GM12878 (cell line): Measurements from ENCODE around the gene TBC1D24. TPM values are rescaled to one million over a fixed set of nuclear protein-coding genes. Genes with fewer than 3 reads are reported as not detected.

ENCODE experiments used
- ATAC-seq: fragments of 200-7000 bp; cut with Tn5 transposase; 3 replicates; pipeline ENCODE4 v1.9.1; 2020; ENCODE audit warnings: mild to moderate bottlenecking, moderate library complexity
- BruUV-seq: library from RNA; stranded (reverse); fragments of 400-500 nt; replicated peaks from 2 replicates; lab custom pipeline; 2021; lab: Mats Ljungman, UMichigan
- CTCF ChIA-PET: fragments of 300-600 bp; sonication (Branson Sonifier 250); formaldehyde crosslinking; extraction: SDS; loops from one replicate; lab custom pipeline; 2021; ENCODE audit warnings: inconsistent platforms; lab: Yijun Ruan, JAX
- POLR2A ChIA-PET: fragments of 350-600 bp; formaldehyde crosslinking; extraction: SDS; loops from one replicate; lab custom pipeline; 2021; ENCODE audit warnings: inconsistent platforms; lab: Charles Lee
- RAD21 ChIA-PET: fragments of 300-600 bp; sonication (Branson Sonifier 250); formaldehyde crosslinking; loops from one replicate; lab custom pipeline; 2023; ENCODE audit warnings: antibody characterized with exemption; ENCODE audit not compliant: unreplicated experiment; lab: Charles Lee
- SMC1A ChIA-PET: fragments of 300-600 bp; sonication (Branson Sonifier 250); formaldehyde crosslinking; loops from one replicate; lab custom pipeline; 2023; ENCODE audit not compliant: unreplicated experiment, uncharacterized antibody; lab: Charles Lee
- DNase-seq: peaks from one replicate; pipeline ENCODE4 v3.0.0-alpha.2; 2011; ENCODE audit warnings: low read depth, low spot score
- FAIRE-seq: peaks from 3 replicates; lab custom pipeline; 2011; peaks lifted over from hg19 to GRCh38; lab: Jason Lieb, UNC
- H2AFZ ChIP-seq: 2 replicates; pipeline ENCODE4 v1.6.0; 2011; ENCODE audit warnings: low read depth, low read length, control low read depth; ENCODE audit not compliant: control insufficient read depth
- H3K27ac ChIP-seq: 2 replicates; pipeline ENCODE4 v1.5.1; 2011; ENCODE audit warnings: control low read depth; ENCODE audit not compliant: control insufficient read depth, insufficient read depth
- H3K27me3 ChIP-seq, 2 experiments: replicated peaks in 1 of 2; 2 replicates each; pipeline versions ENCODE4 v1.6.0 to v1.6.1; 2011; ENCODE audit warnings: low read length in 1 of 2; ENCODE audit not compliant: control insufficient read depth in 2 of 2, insufficient read depth in 2 of 2
- H3K36me3 ChIP-seq, 2 experiments: 2 replicates each; pipeline ENCODE4 v1.5.1; 2011; ENCODE audit warnings: low read length in 1 of 2; ENCODE audit not compliant: control insufficient read depth in 2 of 2, insufficient read depth in 2 of 2
- H3K4me1 ChIP-seq: 2 replicates; pipeline ENCODE4 v1.6.1; 2011; ENCODE audit warnings: mild to moderate bottlenecking, low read length, moderate library complexity, mixed read lengths; ENCODE audit not compliant: control insufficient read depth, insufficient read depth
- H3K4me2 ChIP-seq: 2 replicates; pipeline ENCODE4 v1.6.0; 2011; ENCODE audit warnings: control low read depth; ENCODE audit not compliant: control insufficient read depth, insufficient read depth
- H3K4me3 ChIP-seq: fragments of 200-600 bp; sonication (generic); 2 replicates; pipeline ENCODE4 v1.5.1; 2016
- H3K79me2 ChIP-seq: 2 replicates; pipeline ENCODE4 v1.6.0; 2011; ENCODE audit warnings: low read length; ENCODE audit not compliant: control insufficient read depth, insufficient read depth
- H3K9ac ChIP-seq: 2 replicates; pipeline ENCODE4 v1.8.0; 2011; ENCODE audit warnings: low read length, control low read depth, mixed read lengths; ENCODE audit not compliant: control insufficient read depth, insufficient read depth
- H3K9me3 ChIP-seq: replicated peaks from 3 replicates; pipeline ENCODE4 v1.5.1; 2011; ENCODE audit warnings: mild to moderate bottlenecking, low read length; ENCODE audit not compliant: control insufficient read depth, insufficient read depth
- H4K20me1 ChIP-seq: 2 replicates; pipeline ENCODE4 v1.6.0; 2011; ENCODE audit not compliant: control insufficient read depth, insufficient read depth
- CBX5 ChIP-seq: sonication (generic); IDR thresholded peaks from 2 replicates; pipeline ENCODE4 v1.6.1; 2016; ENCODE audit warnings: low read depth, moderate library complexity, mild to moderate bottlenecking, inconsistent platforms
- CHD1 ChIP-seq: IDR thresholded peaks from 2 replicates; pipeline ENCODE4 v1.6.1; 2012; ENCODE audit warnings: low read depth, low read length, improper control_type of control experiment
- CHD2 ChIP-seq: IDR thresholded peaks from 2 replicates; pipeline ENCODE4 v1.6.1; 2011; ENCODE audit warnings: low read depth, low read length, improper control_type of control experiment, borderline replicate concordance
- IKZF2 ChIP-seq, 2 experiments: fragments of 450-650 bp; IDR thresholded peaks; 2 replicates each; pipeline ENCODE4 v1.6.1; 2017; ENCODE audit warnings: mild to moderate bottlenecking in 2 of 2, moderate library complexity in 2 of 2
- MLLT1 ChIP-seq: fragments of 450-650 bp; IDR thresholded peaks from 2 replicates; pipeline ENCODE4 v1.6.1; 2016; ENCODE audit warnings: mild to moderate bottlenecking
- MTA3 ChIP-seq: IDR thresholded peaks from 2 replicates; pipeline ENCODE4 v1.6.1; 2012; ENCODE audit warnings: low read length, inconsistent platforms, borderline replicate concordance
- MYC ChIP-seq: IDR thresholded peaks from 2 replicates; pipeline ENCODE4 v1.6.1; 2011; ENCODE audit warnings: mild to moderate bottlenecking, low read length, moderate library complexity, inconsistent platforms; ENCODE audit not compliant: insufficient read depth, insufficient replicate concordance, insufficient read length, severe bottlenecking
- NBN ChIP-seq: fragments of 450-650 bp; IDR thresholded peaks from 2 replicates; pipeline ENCODE4 v1.6.1; 2016
- PAX5 ChIP-seq: IDR thresholded peaks from 2 replicates; pipeline ENCODE4 v1.6.1; 2011; ENCODE audit warnings: low read depth, low read length, borderline replicate concordance
- POLR2A ChIP-seq: IDR thresholded peaks from 2 replicates; pipeline ENCODE4 v1.6.1; 2011; ENCODE audit warnings: low read depth, mild to moderate bottlenecking, low read length
- POLR2AphosphoS2 ChIP-seq: IDR thresholded peaks from 2 replicates; pipeline ENCODE4 v1.6.1; 2011; ENCODE audit warnings: low read depth, mild to moderate bottlenecking, low read length, improper control_type of control experiment, moderate library complexity
- RFX5 ChIP-seq: IDR thresholded peaks from 2 replicates; pipeline ENCODE4 v1.6.1; 2011; ENCODE audit warnings: low read depth, low read length, improper control_type of control experiment
- SUZ12 ChIP-seq: fragments of 200-600 bp; sonication (generic); IDR thresholded peaks from one replicate; pipeline ENCODE4 v1.6.1; 2018; ENCODE audit warnings: antibody characterized with exemption, mild to moderate bottlenecking; ENCODE audit not compliant: unreplicated experiment
- ZBTB33 ChIP-seq: fragments of 450-650 bp; IDR thresholded peaks from 2 replicates; pipeline ENCODE4 v1.6.1; 2017; ENCODE audit warnings: mild to moderate bottlenecking
- whole genome bisulfite sequencing: methylation state at CpG from one replicate; pipeline ENCODE4 v1.1.6; 2016; ENCODE audit warnings: low lambda C conversion rate; ENCODE audit not compliant: insufficient replicate concordance, insufficient coverage; ENCODE audit errors: missing lambda C conversion rate; 5-methylcytosine and 5-hydroxymethylcytosine counted together
- in situ Hi-C: fragments of 300-500 bp; cut with MboI; formaldehyde crosslinking; loops from 9 replicates; pipeline ENCODE4 v1.14.3; 2018; ENCODE audit warnings: mixed read lengths
- intact Hi-C: fragments of 100-400 bp; cut with micrococcal nuclease; formaldehyde crosslinking; loops from one replicate; pipeline ENCODE4 v1.14.2; 2022; ENCODE audit not compliant: unreplicated experiment
- polyA plus RNA-seq, 11 experiments: library from polyadenylated mRNA; depleted of rRNA in 4 of 11; unstranded in 6 of 11; stranded (reverse) in 5 of 11; fragments of >200 nt; fragmentation: Nextera tagmentation in 4 of 11; fragmentation: Illumina TruSeq in 1 of 11; extraction: Ambion mirVana in 4 of 11; extraction: Trizol in 1 of 11; gene quantifications; 1 replicate in 1 of 11; 2 replicates in 10 of 11; pipeline versions ENCODE4 v1.2.1 to v1.2.3, GENCODE V29; 2011 to 2016; ENCODE audit warnings: inconsistent platforms in 2 of 11, missing spikeins in 2 of 11, low read depth in 1 of 11
- total RNA-seq, 4 experiments: library from RNA; depleted of rRNA in 3 of 4; stranded (reverse); fragments of >200 nt in 3 of 4; fragmentation: Illumina TruSeq in 1 of 4; extraction: Trizol in 1 of 4; gene quantifications; 2 replicates each; pipeline versions ENCODE4 v1.2.1 to v1.2.3, GENCODE V29; 2013 to 2021
- TF ChIP-seq, protein P1 (sequence below): fragments of 450-650 bp; IDR thresholded peaks from 2 replicates; pipeline ENCODE4 v1.6.1; 2014; ENCODE audit warnings: mild to moderate bottlenecking
- TF ChIP-seq, protein P2 (sequence below): fragments of 450-650 bp; IDR thresholded peaks from 2 replicates; pipeline ENCODE4 v1.6.1; 2017; ENCODE audit warnings: mild to moderate bottlenecking, low read depth, inconsistent platforms; ENCODE audit not compliant: poor library complexity, severe bottlenecking

The TBC1D24 gene
- total and polyA plus RNA-seq, 10 of the 15 experiments (the other 5 are each of a cell fraction or from before 2014, with no cell fraction given) = 1.1 to 9.6 (median 4.5) TPM

DNA sequence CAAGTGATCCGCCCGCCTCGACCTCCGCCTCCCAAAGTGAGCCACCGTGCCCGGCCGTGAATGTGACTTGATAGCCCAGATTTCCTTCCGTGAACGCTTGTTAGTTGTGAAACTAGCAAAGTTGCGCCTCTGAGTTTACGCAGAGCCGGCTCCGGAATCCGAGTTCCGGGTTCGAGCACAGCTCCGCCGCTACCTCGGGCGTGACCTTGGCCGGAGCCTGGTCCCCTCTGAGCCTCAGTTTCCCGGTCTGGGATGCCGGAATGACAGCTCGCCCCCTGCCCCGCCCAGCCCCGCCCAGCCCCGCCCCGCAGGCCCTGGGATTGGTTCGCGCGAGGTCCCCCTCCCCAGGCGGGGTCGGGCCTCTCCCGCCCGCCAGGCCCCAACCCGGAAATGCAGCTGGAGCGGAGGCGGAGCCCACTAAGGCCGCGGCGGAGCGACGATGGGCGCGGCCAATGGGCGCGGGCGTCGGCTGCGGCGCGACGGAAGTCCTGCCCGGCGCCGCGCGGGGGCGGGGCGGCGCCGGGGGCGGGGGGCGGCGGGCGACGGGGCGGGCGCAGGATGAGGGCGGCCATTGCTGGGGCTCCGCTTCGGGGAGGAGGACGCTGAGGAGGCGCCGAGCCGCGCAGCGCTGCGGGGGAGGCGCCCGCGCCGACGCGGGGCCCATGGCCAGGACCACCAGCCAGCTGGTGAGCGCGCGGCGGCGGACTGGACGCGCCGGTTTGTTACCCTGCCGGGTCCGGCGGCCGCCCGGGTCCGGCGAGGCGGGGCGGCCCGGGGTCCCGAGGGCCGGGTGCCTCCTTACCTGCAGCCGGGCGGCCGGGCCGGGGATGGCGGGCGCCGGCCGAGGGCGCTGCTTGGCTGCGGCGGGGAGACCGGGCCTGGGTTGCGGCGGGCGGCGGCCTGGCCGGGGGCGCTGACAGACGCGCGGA lies 62.8 kb downstream of the TBC1D24 start, which contains the start of gene PDPK1:
Gene PDPK1, plus strand, starts transcription at position 571 of the 929 bp plus-strand sequence. Its CDS starts 92 bp downstream, at position 663.
- H4K20me1 ChIP-seq = no peaks in the 10 kb centered on the region
- POLR2A ChIA-PET = interaction anchor here (0.8 to 2.0 kb wide), 4 partner anchors 19 to 28 kb away, joined by 4 to 5 read pairs (median 4); no protein-coding TSS in a partner anchor
- H3K36me3 ChIP-seq = no peaks in the 10 kb centered on the region
- H3K9ac ChIP-seq = peak within 1 kb of the TSS; percentile 77
- H2AFZ ChIP-seq = peak within 1 kb of the TSS; percentile 86
- 1% methylated on average over 43 of the region's 126 CpGs for WGBS
- no peak for FAIRE-seq
- peak; percentile 72 for DNase-seq
- H3K4me2 ChIP-seq = peak within 1 kb of the TSS; percentile 60; the same call in 1 of the 2 replicates
- peak within 1 kb of the TSS; percentile 75 for H3K27ac ChIP-seq
- H3K9me3 ChIP-seq = no peaks in the 10 kb centered on the region
- peaks cover 6% of the 10 kb centered on the region for H3K4me1 ChIP-seq
- in situ Hi-C loops (loop anchor here (5.0 kb wide), 1 partner anchor 60 kb away; no protein-coding TSS in a partner anchor), intact Hi-C loops (loop anchor here (10.0 kb wide), 1 partner anchor 147 kb away; the partner anchor contains the start of gene KCTD5)
- peak within 1 kb of the TSS; percentile 77 for H3K4me3 ChIP-seq
- no peaks in the 10 kb centered on the region for H3K27me3 ChIP-seq
- peak; percentile 86 for ATAC-seq
- SMC1A ChIA-PET = interaction anchor here (1.6 kb wide), 1 partner anchor 25 kb away, joined by 5 read pairs; the partner anchor contains the start of gene ATP6V0C
- H3K79me2 ChIP-seq = peaks cover 23% of the 10 kb centered on the region
- CTCF ChIA-PET = interaction anchor here (0.7 kb wide), 1 partner anchor 37 kb away, joined by 3 read pairs; no protein-coding TSS in a partner anchor
- no TSS peak for BruUV-seq
- RAD21 ChIA-PET = interaction anchor here (0.7 to 1.0 kb wide), 2 partner anchors 8 to 108 kb away, joined by 3 read pairs; no protein-coding TSS in a partner anchor
- TF ChIP-seq POLR2A (peak; percentile 80), IKZF2 (IDR thresholded peaks at IDR 0.05) (no peak), POLR2AphosphoS2 (no peak), CHD1 (no peak), ZBTB33 (no peak), MTA3 (no peak), CHD2 (no peak), NBN (peak; percentile 24; the same call in 1 of the 2 replicates), MLLT1 (no peak), CBX5 (no peak), MYC (no peak), PAX5 (no peak), RFX5 (no peak), SUZ12 (no peak)
- TF ChIP-seq, protein P1, sequence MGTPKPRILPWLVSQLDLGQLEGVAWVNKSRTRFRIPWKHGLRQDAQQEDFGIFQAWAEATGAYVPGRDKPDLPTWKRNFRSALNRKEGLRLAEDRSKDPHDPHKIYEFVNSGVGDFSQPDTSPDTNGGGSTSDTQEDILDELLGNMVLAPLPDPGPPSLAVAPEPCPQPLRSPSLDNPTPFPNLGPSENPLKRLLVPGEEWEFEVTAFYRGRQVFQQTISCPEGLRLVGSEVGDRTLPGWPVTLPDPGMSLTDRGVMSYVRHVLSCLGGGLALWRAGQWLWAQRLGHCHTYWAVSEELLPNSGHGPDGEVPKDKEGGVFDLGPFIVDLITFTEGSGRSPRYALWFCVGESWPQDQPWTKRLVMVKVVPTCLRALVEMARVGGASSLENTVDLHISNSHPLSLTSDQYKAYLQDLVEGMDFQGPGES = no peak
- TF ChIP-seq, protein P2, sequence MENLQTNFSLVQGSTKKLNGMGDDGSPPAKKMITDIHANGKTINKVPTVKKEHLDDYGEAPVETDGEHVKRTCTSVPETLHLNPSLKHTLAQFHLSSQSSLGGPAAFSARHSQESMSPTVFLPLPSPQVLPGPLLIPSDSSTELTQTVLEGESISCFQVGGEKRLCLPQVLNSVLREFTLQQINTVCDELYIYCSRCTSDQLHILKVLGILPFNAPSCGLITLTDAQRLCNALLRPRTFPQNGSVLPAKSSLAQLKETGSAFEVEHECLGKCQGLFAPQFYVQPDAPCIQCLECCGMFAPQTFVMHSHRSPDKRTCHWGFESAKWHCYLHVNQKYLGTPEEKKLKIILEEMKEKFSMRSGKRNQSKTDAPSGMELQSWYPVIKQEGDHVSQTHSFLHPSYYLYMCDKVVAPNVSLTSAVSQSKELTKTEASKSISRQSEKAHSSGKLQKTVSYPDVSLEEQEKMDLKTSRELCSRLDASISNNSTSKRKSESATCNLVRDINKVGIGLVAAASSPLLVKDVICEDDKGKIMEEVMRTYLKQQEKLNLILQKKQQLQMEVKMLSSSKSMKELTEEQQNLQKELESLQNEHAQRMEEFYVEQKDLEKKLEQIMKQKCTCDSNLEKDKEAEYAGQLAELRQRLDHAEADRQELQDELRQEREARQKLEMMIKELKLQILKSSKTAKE = no peak
